ENCODE results near the gene BICC1. TPM values are rescaled to one million over a fixed set of nuclear protein-coding genes. Genes with fewer than 3 reads are reported as not detected.
"Not testable (repeated sequence)": the region's sequence is repeated elsewhere in the genome, so short reads cannot be mapped to it uniquely, and the experiment has no call there.

Gene BICC1
- total RNA-seq, 1 donor from 2014 or later, result not detected

DNA sequence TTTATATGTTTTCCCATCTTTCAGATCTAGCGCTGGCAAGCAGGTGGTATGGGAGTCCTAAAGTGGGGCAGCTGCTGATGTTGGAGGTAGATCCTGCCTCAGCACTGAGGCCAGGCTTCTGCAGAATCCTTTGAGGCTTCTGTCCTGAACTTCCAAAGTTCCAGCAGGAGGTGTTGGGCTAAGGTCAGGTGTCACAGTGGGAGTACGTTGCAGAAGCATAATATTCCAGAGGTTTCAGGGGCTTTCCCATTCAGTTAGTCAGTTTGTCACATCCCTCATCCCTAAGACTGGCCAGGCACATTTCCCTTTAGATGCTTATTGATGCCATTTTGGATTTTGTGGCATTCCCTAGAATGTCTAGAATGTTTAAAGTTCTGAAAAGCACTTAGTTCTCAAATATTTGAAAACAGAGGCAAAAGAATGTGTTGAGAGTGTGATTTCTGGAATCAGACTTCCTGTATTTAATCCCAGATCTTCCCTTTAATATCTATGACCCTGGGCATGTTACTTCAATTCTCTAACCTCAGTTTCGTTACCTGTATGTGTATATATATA, 344.7 kb downstream of the BICC1 start:
- no peak for DNase-seq (ENCODE audit: low read depth in 2 of 2)

DNA sequence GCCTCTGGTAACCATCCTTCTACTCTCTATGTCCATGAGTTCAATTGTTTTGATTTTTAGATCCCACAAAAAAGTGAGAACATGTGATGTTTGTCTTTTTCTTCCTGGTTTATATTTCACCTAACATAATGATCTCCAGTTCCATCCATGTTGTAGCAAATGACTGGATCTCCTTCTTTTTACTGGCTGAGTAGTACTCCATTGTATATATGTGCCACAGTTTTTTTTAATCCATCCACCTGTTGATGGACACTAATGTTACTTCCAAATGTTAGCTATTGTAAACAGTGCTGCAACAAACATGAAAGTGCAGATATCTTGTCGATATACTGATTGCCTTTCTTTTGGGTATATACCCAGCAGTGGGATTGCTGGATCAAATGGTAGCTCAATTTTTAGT, 345.5 kb downstream of the BICC1 start:
- not testable (repeated sequence) for DNase-seq (ENCODE audit: low read depth in 2 of 2)

DNA sequence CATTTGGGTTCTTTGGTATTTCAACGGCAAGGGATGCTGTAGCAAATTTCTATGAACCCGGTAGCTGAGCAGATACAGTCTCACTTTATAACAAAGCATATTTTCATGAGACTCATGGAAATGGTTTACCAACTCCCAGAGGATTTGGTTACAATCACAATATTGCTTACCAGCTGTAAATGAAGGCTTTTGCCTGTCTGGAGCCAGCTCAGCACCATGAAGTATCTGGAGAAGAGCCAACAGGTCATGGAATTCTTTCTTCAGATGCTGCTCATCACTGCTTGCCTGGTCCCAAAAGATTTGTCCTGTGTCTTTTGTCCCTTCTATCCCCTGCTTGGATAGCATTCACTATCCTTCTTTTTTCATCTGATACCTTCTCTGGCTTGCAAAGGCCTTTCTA, 346.9 kb downstream of the BICC1 start:
- no peak for DNase-seq (ENCODE audit: low read depth in 2 of 2)

DNA sequence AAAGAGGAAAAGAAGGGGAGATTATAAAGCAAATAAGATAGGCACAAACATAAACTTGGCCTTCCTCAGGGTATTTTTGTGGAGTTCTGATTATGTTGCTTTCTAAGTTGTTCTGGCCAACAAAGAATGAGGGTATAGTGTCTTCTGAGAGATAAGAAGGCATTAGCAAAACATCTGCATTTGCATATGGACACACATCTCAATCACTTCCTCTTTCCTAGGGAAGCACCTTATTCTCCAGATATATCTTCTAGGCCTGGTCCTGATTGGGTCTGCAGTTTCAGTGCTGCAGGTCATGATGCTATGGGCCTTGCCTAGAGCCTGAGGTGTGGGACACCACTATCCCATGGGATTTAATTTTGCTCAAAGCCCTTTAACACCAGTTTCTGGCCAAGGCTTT, 355.0 kb downstream of the BICC1 start:
- no peak for DNase-seq (ENCODE audit: low read depth in 2 of 2)

DNA sequence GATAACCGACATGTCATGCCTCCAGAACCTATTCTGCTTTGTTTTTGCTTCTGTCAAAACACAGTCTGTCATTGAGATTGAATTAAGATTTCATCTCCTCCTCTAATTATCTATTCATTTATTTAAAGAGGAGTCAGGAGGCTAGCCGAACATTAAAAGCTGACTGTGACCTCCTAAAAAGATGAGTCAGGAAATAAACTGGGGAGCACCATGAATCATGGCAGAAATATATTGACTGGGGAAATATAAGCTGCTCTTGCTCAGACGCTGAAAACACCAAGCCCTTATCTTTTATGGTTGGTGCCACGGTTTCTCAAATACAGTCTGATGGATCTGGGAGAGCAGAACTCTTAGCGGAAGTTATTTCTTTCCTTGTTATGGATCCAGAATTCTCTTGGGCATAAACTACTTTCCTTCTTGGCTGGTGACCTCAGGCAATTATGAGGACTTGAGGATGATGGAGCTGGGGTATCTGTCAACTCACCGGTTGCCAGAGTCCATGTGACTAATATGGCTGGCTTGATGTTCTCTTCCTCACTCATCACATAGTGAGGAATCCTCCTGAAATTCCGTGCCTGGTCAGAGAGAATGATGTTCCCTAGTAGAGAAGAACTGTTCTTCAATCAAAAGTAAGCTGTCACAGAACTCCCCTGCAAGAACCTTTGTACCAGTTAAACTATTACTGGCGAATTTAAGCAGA, 356.2 kb downstream of the BICC1 start:
- no peak for DNase-seq (ENCODE audit: low read depth in 2 of 2)

DNA sequence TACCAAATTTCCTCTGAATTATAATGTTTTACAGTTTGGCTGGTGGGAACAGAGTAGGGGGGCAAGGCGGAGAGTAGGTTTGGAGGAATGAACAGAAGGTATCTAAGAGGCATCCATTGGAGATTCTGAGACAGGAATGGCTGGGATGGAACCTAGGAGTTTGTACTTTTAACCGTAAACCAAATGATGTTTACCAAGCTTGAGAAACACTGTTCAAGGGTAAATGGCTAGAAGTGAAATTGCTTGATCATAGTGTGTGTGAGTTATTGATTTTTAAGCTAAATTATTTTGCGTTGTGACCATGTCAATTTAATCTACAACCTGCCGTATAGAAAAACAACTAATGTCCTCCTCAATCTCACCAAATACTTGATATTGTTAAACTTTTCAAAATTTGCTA, 357.4 kb downstream of the BICC1 start:
- no peak for DNase-seq (ENCODE audit: low read depth in 2 of 2)

DNA sequence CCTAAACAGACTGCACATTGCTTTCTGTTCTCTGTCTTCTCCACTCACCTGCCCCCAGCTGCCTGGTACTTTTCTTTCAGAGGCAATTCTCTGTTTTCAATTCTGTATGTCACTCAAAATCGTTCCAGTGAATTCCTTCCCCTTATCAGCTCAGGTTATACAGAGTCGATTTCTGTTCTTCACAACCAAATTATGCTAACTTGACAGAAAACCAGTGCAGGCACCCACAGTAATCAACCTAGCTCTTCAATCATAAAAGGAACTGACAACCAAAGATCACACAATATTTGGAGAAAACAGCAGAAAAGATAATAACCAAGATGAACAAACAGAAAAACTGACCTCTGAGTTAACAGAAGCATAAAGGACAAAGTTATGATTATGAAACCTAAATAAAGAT, 360.5 kb downstream of the BICC1 start:
- DNase-seq (ENCODE audit: low read depth in 2 of 2), result no peak

Other genes starting within 250 kb of the BICC1 start
- 5.6 and 6.0 TPM in 2 replicates for gene IPMK, start 245.0 kb upstream of the BICC1 start, total RNA-seq
- gene CISD1, start 243.7 kb upstream of the BICC1 start, total RNA-seq, result 20.3 and 26.0 TPM in 2 replicates
- gene UBE2D1, start 177.9 kb upstream of the BICC1 start, total RNA-seq, result 5.9 and 7.8 TPM in 2 replicates
- 25.8 and 37.4 TPM in 2 replicates for gene TFAM, start 127.5 kb upstream of the BICC1 start, total RNA-seq